OCI-LY1 (cell line): ENCODE data around the gene PFKP.

Experiments used
- H2AFZ ChIP-seq: fragments of 200-600 bp; sonication (generic), shearing (Covaris generic); 2 replicates; pipeline ENCODE4 v1.6.0; 2014; ENCODE audit warnings: antibody characterized with exemption, mild to moderate bottlenecking, low read length
- H3F3A ChIP-seq: fragments of 200-600 bp; sonication (generic), shearing (Covaris generic); 2 replicates; pipeline ENCODE4 v1.6.0; 2014; ENCODE audit warnings: mild to moderate bottlenecking, antibody characterized with exemption, low read length, moderate library complexity; ENCODE audit not compliant: insufficient read depth
- H3K27ac ChIP-seq: fragments of 200-600 bp; sonication (generic); 2 replicates; pipeline ENCODE4 v1.5.1; 2014; ENCODE audit warnings: low read length, mixed run types, mild to moderate bottlenecking, low read depth; ENCODE audit not compliant: poor library complexity, severe bottlenecking
- H3K27me3 ChIP-seq: fragments of 200-600 bp; sonication (generic); 2 replicates; pipeline ENCODE4 v1.6.0; 2014; ENCODE audit warnings: antibody characterized with exemption, mild to moderate bottlenecking, low read length, moderate library complexity; ENCODE audit not compliant: insufficient read depth
- H3K36me3 ChIP-seq: fragments of 200-600 bp; sonication (generic); 2 replicates; pipeline ENCODE4 v1.6.1; 2014; ENCODE audit warnings: mild to moderate bottlenecking, antibody characterized with exemption, low read length, moderate library complexity, mixed read lengths; ENCODE audit not compliant: insufficient read depth
- H3K4me1 ChIP-seq: fragments of 200-600 bp; sonication (generic); 2 replicates; pipeline ENCODE4 v1.5.1; 2014; ENCODE audit warnings: mild to moderate bottlenecking, low read length, moderate library complexity; ENCODE audit not compliant: insufficient read depth, severe bottlenecking
- H3K4me2 ChIP-seq: fragments of 200-600 bp; sonication (generic), shearing (Covaris generic); 2 replicates; pipeline ENCODE4 v1.6.1; 2014; ENCODE audit warnings: low read length
- H3K4me3 ChIP-seq: fragments of 200-600 bp; sonication (generic); 2 replicates; pipeline ENCODE4 v1.5.1; 2014; ENCODE audit warnings: low read length, low read depth, mild to moderate bottlenecking, mixed read lengths; ENCODE audit not compliant: poor library complexity, severe bottlenecking
- H3K79me2 ChIP-seq: fragments of 200-600 bp; shearing (Covaris generic); 2 replicates; pipeline ENCODE4 v1.6.1; 2016; ENCODE audit warnings: mixed run types, low read length, mixed read lengths; ENCODE audit not compliant: insufficient read depth
- H3K9ac ChIP-seq: fragments of 200-600 bp; sonication (generic), shearing (Covaris generic); 2 replicates; pipeline ENCODE4 v1.6.1; 2014; ENCODE audit warnings: mild to moderate bottlenecking, low read length, mixed read lengths
- H3K9me2 ChIP-seq: fragments of 200-600 bp; sonication (generic), shearing (Covaris generic); 2 replicates; pipeline ENCODE4 v1.6.1; 2014; ENCODE audit warnings: low read depth, mild to moderate bottlenecking, low read length, mixed read lengths
- H3K9me3 ChIP-seq: fragments of 200-600 bp; shearing (Covaris generic); 2 replicates; pipeline ENCODE4 v1.6.1; 2014; ENCODE audit warnings: low read length, mixed read lengths
- H4K20me1 ChIP-seq: fragments of 200-600 bp; sonication (generic), shearing (Covaris generic); 2 replicates; pipeline ENCODE4 v1.6.0; 2016; ENCODE audit warnings: mild to moderate bottlenecking, low read length; ENCODE audit not compliant: insufficient read depth
- EZH2 ChIP-seq: fragments of 200-600 bp; sonication (generic), shearing (Covaris generic); IDR thresholded peaks from 2 replicates; pipeline ENCODE4 v1.8.0; 2017; ENCODE audit warnings: borderline replicate concordance, mixed run types, mild to moderate bottlenecking, antibody characterized with exemption, low read length, moderate library complexity, mixed read lengths
- TF ChIP-seq, protein P1 (sequence below): fragments of 200-600 bp; sonication (generic), shearing (Covaris generic); IDR thresholded peaks from 2 replicates; pipeline ENCODE4 v1.5.1; 2017; ENCODE audit warnings: mild to moderate bottlenecking, antibody characterized with exemption, low read length, moderate library complexity, mixed read lengths

PFKP gene

DNA sequence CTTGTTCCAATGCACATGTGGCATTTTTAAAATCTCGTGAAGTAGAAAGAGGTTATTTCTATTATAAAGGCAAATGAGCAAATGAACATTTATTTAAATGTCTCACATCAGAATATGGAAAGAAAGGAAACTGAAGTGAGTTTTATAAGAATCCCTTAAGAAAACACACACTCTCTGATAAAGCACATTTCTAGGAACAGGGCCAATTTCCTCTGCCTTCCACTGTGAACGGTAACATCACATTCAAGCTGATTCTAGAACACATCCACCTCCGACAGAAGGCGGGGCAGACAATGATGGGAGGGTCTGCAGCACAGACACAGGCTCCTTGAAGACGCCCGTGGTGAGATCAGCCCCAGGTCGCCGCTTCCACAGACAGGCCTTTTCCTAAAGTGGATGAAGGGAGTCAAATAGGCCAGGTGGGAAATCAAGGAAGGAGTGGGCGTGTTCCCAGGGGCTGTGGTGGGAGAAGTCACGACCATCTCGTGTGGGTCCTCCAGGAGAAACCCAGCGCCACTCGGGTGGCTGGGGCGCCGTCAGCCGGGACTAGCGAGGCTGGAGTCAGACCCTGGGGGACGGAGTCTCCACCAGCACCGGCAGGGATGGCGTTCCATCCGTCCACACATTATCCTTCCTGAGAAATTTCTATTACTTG is 74.1 kb downstream of the PFKP start:
- no peak for TF ChIP-seq EZH2
- TF ChIP-seq, protein P1, sequence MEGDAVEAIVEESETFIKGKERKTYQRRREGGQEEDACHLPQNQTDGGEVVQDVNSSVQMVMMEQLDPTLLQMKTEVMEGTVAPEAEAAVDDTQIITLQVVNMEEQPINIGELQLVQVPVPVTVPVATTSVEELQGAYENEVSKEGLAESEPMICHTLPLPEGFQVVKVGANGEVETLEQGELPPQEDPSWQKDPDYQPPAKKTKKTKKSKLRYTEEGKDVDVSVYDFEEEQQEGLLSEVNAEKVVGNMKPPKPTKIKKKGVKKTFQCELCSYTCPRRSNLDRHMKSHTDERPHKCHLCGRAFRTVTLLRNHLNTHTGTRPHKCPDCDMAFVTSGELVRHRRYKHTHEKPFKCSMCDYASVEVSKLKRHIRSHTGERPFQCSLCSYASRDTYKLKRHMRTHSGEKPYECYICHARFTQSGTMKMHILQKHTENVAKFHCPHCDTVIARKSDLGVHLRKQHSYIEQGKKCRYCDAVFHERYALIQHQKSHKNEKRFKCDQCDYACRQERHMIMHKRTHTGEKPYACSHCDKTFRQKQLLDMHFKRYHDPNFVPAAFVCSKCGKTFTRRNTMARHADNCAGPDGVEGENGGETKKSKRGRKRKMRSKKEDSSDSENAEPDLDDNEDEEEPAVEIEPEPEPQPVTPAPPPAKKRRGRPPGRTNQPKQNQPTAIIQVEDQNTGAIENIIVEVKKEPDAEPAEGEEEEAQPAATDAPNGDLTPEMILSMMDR, result no peak
- Histone ChIP-seq H3K4me1 (no peaks in the 10 kb centered on the region), H3K27me3 (no peaks in the 10 kb centered on the region), H3K4me2 (no peak overlapping the region), H3K79me2 (no peaks in the 10 kb centered on the region), H4K20me1 (no peaks in the 10 kb centered on the region), H3F3A (no peaks in the 10 kb centered on the region), H2AFZ (no peak overlapping the region), H3K4me3 (no peak overlapping the region), H3K9me3 (no peaks in the 10 kb centered on the region), H3K9ac (no peak overlapping the region), H3K9me2 (no peaks in the 10 kb centered on the region), H3K27ac (no peak overlapping the region), H3K36me3 (peaks cover 85% of the 10 kb centered on the region)

DNA sequence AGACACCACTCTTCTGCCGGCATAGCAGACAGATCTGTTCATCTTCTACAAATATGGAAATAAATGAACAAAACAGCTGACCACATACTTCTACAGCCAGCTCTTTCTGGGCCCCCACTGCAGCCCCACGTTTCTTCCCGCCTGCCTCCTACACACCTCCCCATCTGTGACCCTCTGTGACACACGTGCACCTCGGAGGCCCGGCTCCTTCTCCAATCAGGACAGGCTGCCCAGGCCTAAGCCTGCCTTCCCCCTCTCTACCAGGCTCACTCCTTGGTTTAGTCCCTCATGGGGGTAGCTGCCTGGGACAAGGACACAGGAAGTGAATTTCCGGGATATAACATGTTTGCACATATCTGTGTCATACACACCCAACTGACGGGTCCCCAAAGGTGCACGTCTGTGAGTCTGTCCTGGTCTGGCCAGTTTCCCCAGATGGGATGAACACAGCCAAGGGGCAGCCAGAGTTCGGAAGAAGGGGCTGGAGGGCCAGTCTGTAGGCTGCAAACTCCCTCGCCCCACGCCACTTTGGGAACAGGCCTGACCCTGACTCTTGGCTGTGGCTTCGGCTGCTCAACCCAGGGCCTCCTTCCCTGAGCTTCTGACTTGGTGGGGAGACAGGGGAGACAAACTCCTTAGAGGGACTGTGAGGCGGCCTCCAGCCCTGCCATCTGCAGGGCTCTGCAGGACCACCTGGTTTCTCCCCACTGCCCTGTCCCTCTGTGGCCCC is 75.0 kb downstream of the PFKP start:
- H3K4me3 ChIP-seq, result no peak overlapping the region
- H3K9me3 ChIP-seq, result no peaks in the 10 kb centered on the region
- H3K27ac ChIP-seq, result no peak overlapping the region
- no peaks in the 10 kb centered on the region; the same call in 1 of the 2 replicates for H3F3A ChIP-seq
- no peaks in the 10 kb centered on the region for H4K20me1 ChIP-seq
- H3K27me3 ChIP-seq, result no peaks in the 10 kb centered on the region
- no peak overlapping the region for H3K9ac ChIP-seq
- TF ChIP-seq, protein P1, result no peak
- TF ChIP-seq EZH2, result no peak
- H3K4me2 ChIP-seq, result no peak overlapping the region
- H2AFZ ChIP-seq, result no peak overlapping the region
- peaks cover 85% of the 10 kb centered on the region for H3K36me3 ChIP-seq
- H3K79me2 ChIP-seq, result no peaks in the 10 kb centered on the region
- H3K4me1 ChIP-seq, result no peaks in the 10 kb centered on the region
- H3K9me2 ChIP-seq, result no peaks in the 10 kb centered on the region

DNA sequence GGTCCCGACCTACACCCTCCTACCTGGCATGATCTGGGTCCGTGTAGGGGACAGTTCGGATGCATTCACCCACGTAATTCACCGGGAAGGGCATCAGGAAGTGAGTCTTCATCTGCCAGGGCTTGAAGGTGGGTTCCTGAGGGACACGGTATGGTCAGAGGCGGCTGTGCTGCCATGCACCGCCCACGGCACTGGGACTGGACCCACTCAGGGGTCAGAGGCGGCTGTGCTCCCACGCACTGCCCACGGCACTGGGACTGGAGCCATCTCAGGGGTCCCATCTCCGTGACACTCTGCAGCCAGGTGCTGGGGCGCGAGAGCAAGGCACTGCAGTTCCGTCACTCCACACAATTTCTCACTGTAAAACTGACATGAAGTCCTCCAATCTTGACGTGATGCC is 76.0 kb downstream of the PFKP start:
- H3K9me2 ChIP-seq, result no peaks in the 10 kb centered on the region
- no peaks in the 10 kb centered on the region for H4K20me1 ChIP-seq
- no peak for TF ChIP-seq EZH2
- TF ChIP-seq, protein P1, result no peak
- H3K27me3 ChIP-seq, result no peaks in the 10 kb centered on the region
- H3K4me3 ChIP-seq, result no peak overlapping the region
- peaks cover 83% of the 10 kb centered on the region for H3K36me3 ChIP-seq
- H3K4me2 ChIP-seq, result no peak overlapping the region
- no peak overlapping the region for H3K27ac ChIP-seq
- no peaks in the 10 kb centered on the region for H3K4me1 ChIP-seq
- H2AFZ ChIP-seq, result no peak overlapping the region
- no peaks in the 10 kb centered on the region for H3K79me2 ChIP-seq
- no peak overlapping the region for H3K9ac ChIP-seq
- H3F3A ChIP-seq, result no peaks in the 10 kb centered on the region; the same call in 1 of the 2 replicates
- no peaks in the 10 kb centered on the region for H3K9me3 ChIP-seq
